NCI-H226 (cell line): ENCODE results near the gene TMEM190.
A peak's percentile ranks its signal among the peaks of the same experiment; 100 is the strongest.
"Not testable (repeated sequence)": the region's sequence is repeated elsewhere in the genome, so short reads cannot be mapped to it uniquely, and the experiment has no call there.

ENCODE experiments used
- DNase-seq: peaks from one replicate; pipeline ENCODE4 v3.0.0-alpha.2; 2015

Gene TMEM190

GRCh38 chr19:55391702-55392615 is 15.3 kb downstream of the TMEM190 start:
- no peak for DNase-seq

DNA sequence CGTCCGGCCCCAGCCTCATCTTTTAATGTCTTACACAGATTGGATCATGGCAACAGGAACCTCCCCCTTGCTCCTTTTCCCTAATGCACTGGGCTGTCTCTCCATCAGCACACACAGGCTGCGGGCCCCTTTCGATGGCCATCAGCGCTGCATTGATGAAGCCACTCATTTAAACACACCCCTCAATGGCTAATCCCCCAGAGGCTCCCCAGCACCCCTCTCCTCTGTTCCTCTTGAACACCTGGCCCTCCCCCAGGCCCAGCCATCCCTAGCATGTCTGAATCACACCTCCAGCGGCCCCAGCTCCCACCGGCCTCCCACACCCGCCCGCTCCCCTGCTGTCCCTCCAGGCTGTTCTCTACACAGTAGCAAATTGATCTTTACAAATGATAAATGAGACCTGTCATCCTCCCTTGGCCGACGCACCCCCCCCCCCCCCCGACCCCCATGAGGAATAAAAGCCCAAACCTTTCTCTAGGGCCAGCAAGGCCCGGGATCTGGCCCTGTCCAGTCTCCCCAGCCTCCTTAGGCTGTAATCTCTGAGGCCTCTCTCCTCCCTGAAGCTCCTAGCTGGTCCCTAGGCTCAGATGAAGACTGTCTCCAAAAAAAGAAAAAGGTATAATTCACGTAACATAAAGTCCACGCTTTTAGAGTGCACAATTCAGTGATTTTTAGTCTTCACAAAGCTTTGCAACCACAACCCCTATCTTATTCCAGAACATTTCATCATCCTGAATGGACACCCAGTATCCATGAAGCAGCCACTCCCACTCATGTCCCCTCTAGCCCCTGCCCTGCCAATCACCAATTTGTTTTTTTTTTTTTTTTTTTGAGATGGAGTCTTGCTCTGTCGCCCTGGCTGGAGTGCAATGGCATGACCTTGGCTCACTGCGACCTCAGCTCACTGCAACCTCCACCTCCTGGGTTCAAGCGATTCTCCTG is 16.5 kb downstream of the TMEM190 start:
- DNase-seq: no peak

- no peak for DNase-seq
These were observed 21.7 kb downstream of the TMEM190 start for GRCh38 chr19:55398200-55398925.

GRCh38 chr19:55400281-55401087 is 23.9 kb downstream of the TMEM190 start:
- DNase-seq: no peak

GRCh38 chr19:55401390-55401789 is 24.8 kb downstream of the TMEM190 start:
- DNase-seq: not testable (repeated sequence)

DNA sequence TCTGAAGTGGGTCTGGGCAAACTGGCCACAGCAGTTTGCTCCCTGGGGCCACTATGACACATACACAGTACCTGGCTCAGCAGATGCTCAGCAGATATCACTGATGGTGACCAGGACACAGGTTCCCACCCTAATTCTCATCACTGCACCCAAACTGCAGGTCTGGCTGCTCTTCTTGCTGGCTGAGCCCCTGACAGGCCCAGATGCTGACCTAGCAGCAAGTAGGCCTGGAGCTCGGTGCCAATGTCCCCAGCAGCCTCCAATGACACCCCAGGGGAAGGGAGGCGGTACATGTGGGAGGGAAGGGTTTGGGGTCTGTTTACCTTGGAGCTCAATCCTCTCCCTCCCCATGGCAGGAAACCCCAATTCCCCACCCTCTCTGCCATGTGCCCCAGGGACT is 25.9 kb downstream of the TMEM190 start:
- no peak for DNase-seq

GRCh38 chr19:55405638-55406037 is 29.0 kb downstream of the TMEM190 start:
- DNase-seq: no peak

GRCh38 chr19:55406091-55406825 is 29.6 kb downstream of the TMEM190 start:
- DNase-seq: no peak

- no peak for DNase-seq
These were observed 30.4 kb downstream of the TMEM190 start for GRCh38 chr19:55406826-55407549.

GRCh38 chr19:55407550-55407799 is 30.8 kb downstream of the TMEM190 start, which contains the start of gene UBE2S:
Gene UBE2S (minus strand): TSS chr19:55407788. CDS start chr19:55407589, 199 bp downstream.
- DNase-seq: not testable (repeated sequence)

GRCh38 chr19:55407800-55408532 is 31.3 kb downstream of the TMEM190 start:
- DNase-seq: peak; percentile 100

GRCh38 chr19:55408533-55408872 is 31.9 kb downstream of the TMEM190 start:
- no peak for DNase-seq

DNA sequence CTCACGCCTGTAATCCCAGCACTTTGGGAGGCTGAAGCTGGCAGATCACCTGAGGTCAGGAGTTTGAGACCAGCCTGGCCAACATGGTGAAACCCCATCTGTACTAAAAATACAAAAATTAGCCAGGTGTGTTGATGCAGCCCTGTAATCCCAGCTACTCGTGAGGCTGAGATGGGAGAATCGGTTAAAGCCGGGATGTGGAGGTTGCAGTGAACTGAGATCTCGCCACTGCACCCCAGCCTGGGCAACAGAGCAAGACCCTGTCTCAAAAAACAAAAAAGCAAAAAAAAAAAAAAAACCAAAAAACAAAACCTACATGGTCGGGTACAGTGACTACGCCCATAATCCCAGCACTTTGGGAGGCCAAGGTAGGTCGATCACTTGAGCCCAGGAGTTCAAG is 32.6 kb downstream of the TMEM190 start:
- DNase-seq: not testable (repeated sequence)

DNA sequence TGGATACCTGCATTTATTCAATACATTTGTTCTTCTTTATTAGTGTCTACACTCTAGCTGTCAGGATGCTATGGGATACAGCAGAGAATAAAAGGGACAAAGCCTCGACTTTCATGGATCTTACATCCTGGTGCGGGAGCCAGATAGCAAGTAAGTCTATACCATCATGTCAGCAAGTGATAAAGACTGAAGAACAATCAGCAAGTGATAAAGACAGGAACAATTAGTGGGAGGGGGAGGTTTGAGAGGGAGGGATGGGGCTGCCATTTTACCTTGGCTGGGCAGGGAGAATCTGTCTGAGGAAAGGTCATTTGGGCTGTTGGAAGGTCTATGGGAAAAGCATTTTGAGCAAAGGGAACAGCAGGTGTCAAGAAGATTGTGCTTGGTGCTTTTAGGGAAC is 33.5 kb downstream of the TMEM190 start:
- DNase-seq: no peak

- peak; percentile 70 for DNase-seq
These were observed 41.6 kb downstream of the TMEM190 start for GRCh38 chr19:55418185-55418584.

- no peak for DNase-seq
These were observed 42.5 kb downstream of the TMEM190 start for GRCh38 chr19:55419103-55419502.

GRCh38 chr19:55419624-55420236 is 43.1 kb downstream of the TMEM190 start:
- no peak for DNase-seq

DNA sequence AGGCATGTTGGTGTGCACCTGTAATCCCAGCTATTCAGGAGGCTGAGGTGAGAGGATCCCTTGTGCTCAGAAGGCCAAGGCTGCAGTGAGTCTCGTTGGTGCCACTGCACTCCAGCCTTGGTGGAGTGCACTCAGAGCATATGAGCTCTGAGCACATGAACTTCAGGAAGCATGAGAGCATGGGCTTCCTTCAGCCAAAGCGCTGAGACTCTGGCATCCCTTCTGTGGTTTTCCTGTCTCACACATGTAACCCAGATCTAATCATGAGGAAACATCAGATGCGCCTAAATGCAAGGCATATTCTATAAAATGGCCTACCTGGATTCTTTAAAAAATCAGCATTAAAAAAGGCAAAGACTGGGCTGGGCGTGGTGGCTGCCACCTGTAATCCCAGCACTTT is 44.7 kb downstream of the TMEM190 start:
- not testable (repeated sequence) for DNase-seq

DNA sequence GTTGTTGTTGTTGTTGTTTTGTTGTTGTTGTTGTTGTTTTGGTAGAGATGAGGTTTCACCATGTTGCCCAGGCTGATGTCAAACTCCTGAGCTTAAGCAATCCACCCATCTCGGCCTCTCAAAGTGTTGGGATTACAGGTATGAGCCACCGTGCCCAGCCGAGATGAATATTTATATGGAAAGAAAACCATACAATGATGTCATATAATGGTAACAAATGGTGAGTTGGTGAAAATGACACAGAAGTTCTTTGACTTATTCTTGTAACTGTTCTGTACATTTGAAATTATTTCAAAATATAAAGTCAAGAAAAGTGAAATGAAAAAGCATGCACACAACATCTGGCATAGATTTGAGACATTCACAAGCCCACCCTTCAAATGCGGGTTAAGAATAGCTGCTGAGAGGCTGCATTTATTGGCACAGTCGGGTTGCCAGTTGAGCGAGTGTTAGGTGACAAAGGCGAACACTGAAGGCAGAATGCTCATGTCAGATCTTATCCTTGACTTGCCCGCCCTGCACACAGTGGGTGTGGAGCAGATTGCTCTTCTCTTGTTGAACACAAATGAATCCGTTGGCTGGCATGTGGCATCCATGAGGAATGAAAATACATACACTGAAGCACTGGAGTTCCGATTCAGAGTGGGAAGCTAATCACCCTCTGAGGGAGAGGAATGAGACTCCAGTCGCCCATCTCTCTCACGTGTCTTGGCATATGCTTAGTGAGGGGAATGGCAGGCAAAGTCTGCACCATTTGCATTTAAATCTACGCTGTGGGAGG is 46.8 kb downstream of the TMEM190 start:
- DNase-seq: no peak
